IMR-90 (cell line): ENCODE results near the gene EPB41L4A. TPM values are rescaled to one million over a fixed set of nuclear protein-coding genes. Genes with fewer than 3 reads are reported as not detected.

Experiments used
- ATAC-seq: fragments of 200-7000 bp; cut with Tn5 transposase; 2 replicates; pipeline ENCODE4 v1.9.1; 2020; ENCODE audit warnings: low read depth, mild to moderate bottlenecking, moderate library complexity
- BruUV-seq: library from RNA; stranded (reverse); fragments of 400-500 nt; replicated peaks from 2 replicates; lab custom pipeline; 2021; lab: Mats Ljungman, UMichigan
- CTCF ChIA-PET: fragments of 300-600 bp; formaldehyde crosslinking; extraction: SDS; loops from one replicate; lab custom pipeline; 2021; ENCODE audit warnings: antibody characterized with exemption; lab: Yijun Ruan, JAX
- POLR2A ChIA-PET: fragments of 300-600 bp; sonication (Branson Sonifier 250); formaldehyde crosslinking; loops from one replicate; lab custom pipeline; 2022; ENCODE audit warnings: antibody characterized with exemption; ENCODE audit not compliant: unreplicated experiment; lab: Charles Lee
- DNase-seq: peaks from one replicate; pipeline ENCODE4 v3.0.0; 2013
- H2AFZ ChIP-seq: replicated peaks from 2 replicates; pipeline ENCODE3; 2013; ENCODE audit warnings: low read length, mild to moderate bottlenecking; ENCODE audit not compliant: poor library complexity
- H2AK5ac ChIP-seq: 2 replicates; pipeline ENCODE4 v1.6.1; 2013; ENCODE audit warnings: low read depth, low read length, inconsistent platforms
- H2AK9ac ChIP-seq: replicated peaks from 2 replicates; pipeline ENCODE3; 2013; ENCODE audit warnings: mild to moderate bottlenecking, low read depth, low read length, moderate library complexity; ENCODE audit not compliant: poor library complexity
- H2BK120ac ChIP-seq: 2 replicates; pipeline ENCODE4 v1.6.1; 2013; ENCODE audit warnings: low read depth, low read length, inconsistent platforms
- H2BK15ac ChIP-seq: 3 replicates; pipeline ENCODE4 v1.6.1; 2013; ENCODE audit warnings: low read depth, low read length, inconsistent platforms
- H2BK20ac ChIP-seq: 2 replicates; pipeline ENCODE4 v1.6.1; 2013; ENCODE audit warnings: low read depth, mild to moderate bottlenecking, inconsistent platforms, low read length, moderate library complexity
- H2BK5ac ChIP-seq: 2 replicates; pipeline ENCODE4 v1.6.1; 2013; ENCODE audit warnings: mild to moderate bottlenecking, low read depth, low read length, inconsistent platforms; ENCODE audit not compliant: poor library complexity, severe bottlenecking
- H3K14ac ChIP-seq: replicated peaks from 2 replicates; pipeline ENCODE4 v1.6.1; 2013; ENCODE audit warnings: low read depth, low read length, inconsistent platforms
- H3K18ac ChIP-seq: 2 replicates; pipeline ENCODE4 v1.6.1; 2013; ENCODE audit warnings: low read depth, low read length, control low read depth
- H3K23ac ChIP-seq: 2 replicates; pipeline ENCODE4 v1.6.1; 2013; ENCODE audit warnings: low read depth, low read length, inconsistent platforms
- H3K27ac ChIP-seq: 2 replicates; pipeline ENCODE4 v1.5.1; 2013; ENCODE audit warnings: mild to moderate bottlenecking, control low read depth, low read length; ENCODE audit not compliant: insufficient read depth
- H3K27me3 ChIP-seq: 2 replicates; pipeline ENCODE4 v1.6.1; 2013; ENCODE audit warnings: low read length; ENCODE audit not compliant: control insufficient read depth, insufficient read depth
- H3K36me3 ChIP-seq: 2 replicates; pipeline ENCODE4 v1.6.1; 2013; ENCODE audit warnings: low read length, mixed read lengths; ENCODE audit not compliant: control insufficient read depth, insufficient read depth
- H3K4ac ChIP-seq: 2 replicates; pipeline ENCODE4 v1.6.1; 2013; ENCODE audit warnings: low read depth, low read length, inconsistent platforms
- H3K4me1 ChIP-seq: 2 replicates; pipeline ENCODE4 v1.6.1; 2013; ENCODE audit warnings: low read length, mixed read lengths; ENCODE audit not compliant: control insufficient read depth, insufficient read depth
- H3K4me2 ChIP-seq: 2 replicates; pipeline ENCODE4 v1.6.1; 2013; ENCODE audit warnings: low read depth, mild to moderate bottlenecking, control low read depth, low read length, moderate library complexity
- H3K4me3 ChIP-seq: 2 replicates; pipeline ENCODE4 v1.5.1; 2013; ENCODE audit warnings: low read depth, mild to moderate bottlenecking, control low read depth, low read length, moderate library complexity; ENCODE audit not compliant: insufficient read depth
- H3K56ac ChIP-seq: 2 replicates; pipeline ENCODE4 v1.6.1; 2013; ENCODE audit warnings: low read length, inconsistent platforms; ENCODE audit not compliant: insufficient read depth; ENCODE audit errors: extremely low read depth
- H3K79me1 ChIP-seq, 2 experiments: 2 replicates each; pipeline ENCODE4 v1.6.1; 2013; ENCODE audit warnings: low read length in 2 of 2, inconsistent platforms in 1 of 2, low read depth in 1 of 2
- H3K9ac ChIP-seq: 2 replicates; pipeline ENCODE4 v1.6.1; 2013; ENCODE audit warnings: low read depth, low read length, control low read depth
- H3K9me1 ChIP-seq: 2 replicates; pipeline ENCODE4 v1.6.1; 2013; ENCODE audit warnings: low read length, inconsistent platforms; ENCODE audit not compliant: insufficient read depth
- H3K9me3 ChIP-seq: 2 replicates; pipeline ENCODE4 v1.6.1; 2013; ENCODE audit warnings: low read length; ENCODE audit not compliant: control insufficient read depth, insufficient read depth
- H4K20me1 ChIP-seq: 2 replicates; pipeline ENCODE4 v1.6.1; 2013; ENCODE audit warnings: low read length, inconsistent platforms; ENCODE audit not compliant: insufficient read depth
- H4K5ac ChIP-seq: 2 replicates; pipeline ENCODE4 v1.6.1; 2013; ENCODE audit warnings: mild to moderate bottlenecking, low read depth, low read length, control low read depth
- H4K8ac ChIP-seq, 2 experiments: 2 replicates each; pipeline ENCODE4 v1.6.1; 2013; ENCODE audit warnings: low read depth in 2 of 2, low read length in 2 of 2, control low read depth in 1 of 2, inconsistent platforms in 1 of 2
- H4K91ac ChIP-seq: 2 replicates; pipeline ENCODE4 v1.6.1; 2013; ENCODE audit warnings: low read depth, low read length, inconsistent platforms; ENCODE audit not compliant: insufficient read depth
- CEBPB ChIP-seq: IDR thresholded peaks from 2 replicates; pipeline ENCODE4 v1.6.1; 2012; ENCODE audit warnings: low read depth, low read length, improper control_type of control experiment
- CHD1 ChIP-seq: IDR thresholded peaks from 2 replicates; pipeline ENCODE4 v1.6.1; 2012; ENCODE audit warnings: low read depth, low read length, improper control_type of control experiment
- FOS ChIP-seq: fragments of 150-350 bp; IDR thresholded peaks from 2 replicates; pipeline ENCODE4 v1.6.1; 2016; ENCODE audit warnings: low read depth, low read length
- MAFK ChIP-seq: IDR thresholded peaks from 2 replicates; pipeline ENCODE4 v1.6.1; 2012; ENCODE audit warnings: low read depth, low read length, improper control_type of control experiment
- MAZ ChIP-seq: IDR thresholded peaks from 2 replicates; pipeline ENCODE4 v1.6.1; 2012; ENCODE audit warnings: low read depth, mild to moderate bottlenecking, low read length, improper control_type of control experiment, moderate library complexity, borderline replicate concordance
- NFE2L2 ChIP-seq: fragments of 150-350 bp; IDR thresholded peaks from 2 replicates; pipeline ENCODE4 v1.6.1; 2016; ENCODE audit warnings: low read depth, mild to moderate bottlenecking, low read length
- POLR2A ChIP-seq: IDR thresholded peaks from 2 replicates; pipeline ENCODE4 v1.6.1; 2012; ENCODE audit warnings: mild to moderate bottlenecking, low read depth, low read length
- RAD21 ChIP-seq: IDR thresholded peaks from 2 replicates; pipeline ENCODE4 v1.6.1; 2012; ENCODE audit warnings: low read length, improper control_type of control experiment
- RCOR1 ChIP-seq: IDR thresholded peaks from 2 replicates; pipeline ENCODE4 v1.6.1; 2012; ENCODE audit warnings: mild to moderate bottlenecking, low read length, improper control_type of control experiment; ENCODE audit not compliant: insufficient replicate concordance
- RFX5 ChIP-seq: IDR thresholded peaks from 2 replicates; pipeline ENCODE4 v1.8.0; 2012; ENCODE audit warnings: low read depth, mild to moderate bottlenecking, low read length, moderate library complexity
- SMC3 ChIP-seq: fragments of 150-350 bp; IDR thresholded peaks from 2 replicates; pipeline ENCODE4 v1.6.1; 2016; ENCODE audit warnings: low read depth, mild to moderate bottlenecking, antibody characterized with exemption, low read length, moderate library complexity
- USF2 ChIP-seq: fragments of 150-350 bp; IDR thresholded peaks from 2 replicates; pipeline ENCODE4 v1.6.1; 2017; ENCODE audit warnings: mild to moderate bottlenecking, antibody characterized with exemption, low read length, low read depth
- WGBS, 2 experiments: methylation state at CpG; one replicate each; pipeline versions ENCODE4 v1.1.5 to v1.1.7; 2013; ENCODE audit warnings: missing lambda C conversion rate in 2 of 2; ENCODE audit not compliant: insufficient read length in 1 of 2; ENCODE audit errors: extremely low coverage in 2 of 2; 5-methylcytosine and 5-hydroxymethylcytosine counted together
- dilution Hi-C: fragments of 300-500 bp; cut with HindIII; formaldehyde crosslinking; loops from one replicate; pipeline ENCODE4 v1.14.3; 2018; ENCODE audit warnings: low sequenced_read_pairs; ENCODE audit not compliant: unreplicated experiment
- in situ Hi-C: fragments of 300-500 bp; cut with MboI; formaldehyde crosslinking; loops from 3 replicates; pipeline ENCODE4 v1.14.3; 2019; ENCODE audit warnings: low sequenced_read_pairs, inconsistent platforms, mixed read lengths
- intact Hi-C: fragments of 100-400 bp; cut with micrococcal nuclease; formaldehyde crosslinking; loops from 2 replicates; pipeline ENCODE4 v1.10.0; 2022
- polyA plus RNA-seq, 3 experiments: library from polyadenylated mRNA; depleted of rRNA; stranded (reverse); fragments of >200 nt; gene quantifications; 2 replicates each; pipeline ENCODE4 v1.2.3, GENCODE V29; 2012; ENCODE audit warnings: low replicate concordance in 1 of 3
- total RNA-seq: library from RNA; depleted of rRNA; stranded (reverse); fragments of >200 nt; gene quantifications from 2 replicates; pipeline ENCODE4 v1.2.3, GENCODE V29; 2012
- TF ChIP-seq, protein P1 (sequence below): conservative IDR thresholded peaks from 2 replicates; pipeline ENCODE4 v1.5.1; 2012; ENCODE audit warnings: mild to moderate bottlenecking, low read depth, low read length, improper control_type of control experiment
- TF ChIP-seq, protein P2 (sequence below): fragments of 150-350 bp; IDR thresholded peaks from 2 replicates; pipeline ENCODE4 v1.6.1; 2016; ENCODE audit warnings: low read depth, mild to moderate bottlenecking, low read length, moderate library complexity, borderline replicate concordance

The EPB41L4A gene
- total and polyA plus RNA-seq, 2 of the 4 experiments (the other 2 are of a cell fraction): under 0.01 to 0.02 TPM

DNA sequence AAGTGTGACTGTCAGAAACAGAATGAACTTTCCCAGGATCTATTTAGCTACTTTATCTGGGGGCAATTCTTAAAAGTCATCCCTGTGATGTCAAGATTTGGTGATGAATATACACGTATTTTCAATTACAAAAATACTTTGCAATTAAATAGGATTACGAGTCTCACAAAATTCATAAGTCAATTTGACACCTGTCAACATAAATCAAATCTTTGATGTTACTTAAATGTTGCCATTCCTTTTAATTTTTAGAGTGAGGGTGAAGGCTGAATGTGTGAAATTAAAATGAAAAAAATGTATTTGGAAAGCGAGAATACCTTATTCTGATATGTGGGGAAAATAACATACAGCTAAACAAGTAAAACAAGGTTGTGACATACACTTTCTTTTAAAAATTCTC is 202.9 kb downstream of the EPB41L4A start:
- no peak overlapping the region for H4K91ac ChIP-seq
- intact Hi-C loops: no loop called here
- no peak overlapping the region for H2BK5ac ChIP-seq
- H4K8ac ChIP-seq: no peak overlapping the region
- ChIA-PET POLR2A (no interaction called here), CTCF (interaction anchor here (0.6 to 1.1 kb wide), 2 partner anchors 9 to 685 kb away, joined by 3 to 5 read pairs; no protein-coding TSS in a partner anchor)
- H3K14ac ChIP-seq: no peak overlapping the region
- H2BK20ac ChIP-seq: no peak overlapping the region
- BruUV-seq: no TSS peak
- H2BK15ac ChIP-seq: no peak overlapping the region
- no peak overlapping the region for H3K27ac ChIP-seq
- no peak overlapping the region for H2BK120ac ChIP-seq
- no peak overlapping the region for H3K23ac ChIP-seq
- no peaks in the 10 kb centered on the region for H4K20me1 ChIP-seq
- in situ Hi-C loops: no loop called here
- no peak overlapping the region for H3K9ac ChIP-seq
- no peak overlapping the region for H2AK5ac ChIP-seq
- peaks cover 2% of the 10 kb centered on the region for H3K27me3 ChIP-seq
- H2AFZ ChIP-seq: no peak overlapping the region
- H3K4me1 ChIP-seq: no peaks in the 10 kb centered on the region
- no peak for TF ChIP-seq FOS
- TF ChIP-seq POLR2A: no peak
- TF ChIP-seq, protein P1, sequence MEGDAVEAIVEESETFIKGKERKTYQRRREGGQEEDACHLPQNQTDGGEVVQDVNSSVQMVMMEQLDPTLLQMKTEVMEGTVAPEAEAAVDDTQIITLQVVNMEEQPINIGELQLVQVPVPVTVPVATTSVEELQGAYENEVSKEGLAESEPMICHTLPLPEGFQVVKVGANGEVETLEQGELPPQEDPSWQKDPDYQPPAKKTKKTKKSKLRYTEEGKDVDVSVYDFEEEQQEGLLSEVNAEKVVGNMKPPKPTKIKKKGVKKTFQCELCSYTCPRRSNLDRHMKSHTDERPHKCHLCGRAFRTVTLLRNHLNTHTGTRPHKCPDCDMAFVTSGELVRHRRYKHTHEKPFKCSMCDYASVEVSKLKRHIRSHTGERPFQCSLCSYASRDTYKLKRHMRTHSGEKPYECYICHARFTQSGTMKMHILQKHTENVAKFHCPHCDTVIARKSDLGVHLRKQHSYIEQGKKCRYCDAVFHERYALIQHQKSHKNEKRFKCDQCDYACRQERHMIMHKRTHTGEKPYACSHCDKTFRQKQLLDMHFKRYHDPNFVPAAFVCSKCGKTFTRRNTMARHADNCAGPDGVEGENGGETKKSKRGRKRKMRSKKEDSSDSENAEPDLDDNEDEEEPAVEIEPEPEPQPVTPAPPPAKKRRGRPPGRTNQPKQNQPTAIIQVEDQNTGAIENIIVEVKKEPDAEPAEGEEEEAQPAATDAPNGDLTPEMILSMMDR: no peak
- no peak for TF ChIP-seq USF2
- no peak for TF ChIP-seq MAZ
- TF ChIP-seq CHD1: no peak
- TF ChIP-seq RAD21: no peak
- TF ChIP-seq MAFK: no peak
- no peak for TF ChIP-seq NFE2L2
- TF ChIP-seq RCOR1: no peak
- TF ChIP-seq SMC3: no peak
- TF ChIP-seq RFX5: no peak
- no peak for TF ChIP-seq CEBPB
- TF ChIP-seq, protein P2, sequence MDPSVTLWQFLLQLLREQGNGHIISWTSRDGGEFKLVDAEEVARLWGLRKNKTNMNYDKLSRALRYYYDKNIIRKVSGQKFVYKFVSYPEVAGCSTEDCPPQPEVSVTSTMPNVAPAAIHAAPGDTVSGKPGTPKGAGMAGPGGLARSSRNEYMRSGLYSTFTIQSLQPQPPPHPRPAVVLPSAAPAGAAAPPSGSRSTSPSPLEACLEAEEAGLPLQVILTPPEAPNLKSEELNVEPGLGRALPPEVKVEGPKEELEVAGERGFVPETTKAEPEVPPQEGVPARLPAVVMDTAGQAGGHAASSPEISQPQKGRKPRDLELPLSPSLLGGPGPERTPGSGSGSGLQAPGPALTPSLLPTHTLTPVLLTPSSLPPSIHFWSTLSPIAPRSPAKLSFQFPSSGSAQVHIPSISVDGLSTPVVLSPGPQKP: no peak
- no peak for DNase-seq
- no peak overlapping the region for H3K56ac ChIP-seq
- H3K79me1 ChIP-seq: no peaks in the 10 kb centered on the region
- no peak overlapping the region for H4K5ac ChIP-seq
- H3K4me3 ChIP-seq: no peak overlapping the region
- dilution Hi-C loops: no loop called here
- no peak overlapping the region for H3K4ac ChIP-seq
- no peak for ATAC-seq
- no CpG with 5 or more reads among the region's 3 CpGs for WGBS, 2 experiments
- H3K4me2 ChIP-seq: no peak overlapping the region
- no peaks in the 10 kb centered on the region for H3K9me1 ChIP-seq
- no peaks in the 10 kb centered on the region for H3K9me3 ChIP-seq
- no peaks in the 10 kb centered on the region for H3K36me3 ChIP-seq
- H3K18ac ChIP-seq: no peak overlapping the region
- no peak overlapping the region for H2AK9ac ChIP-seq
